ENCODE measurements around the gene MAP3K14.

GRCh38 chr17:45225964-45226530 lies 90.8 kb downstream of the MAP3K14 start:
- TF ChIP-seq EZH2 (IDR thresholded peaks at IDR 0.05; ENCODE audit: low read length, unreplicated experiment) (no peak), CTCF (conservative IDR thresholded peaks at IDR 0.05; ENCODE audit: low read depth, low read length) (no peak)
